Activated T-helper 2 cell treated with anti-CD3 and anti-CD28 coated beads, Interferon-gamma antibody, Interleukin-2, Interleukin-4, amounts not matched to agents 10 μg/mL and 5 μg/mL and 100 μg/mL, durations not matched to agents 14 hours and 24 hours and 36 hours (primary cell): ENCODE results near the gene IQSEC1. TPM values are rescaled to one million over a fixed set of nuclear protein-coding genes. Genes with fewer than 3 reads are reported as not detected.
A peak's percentile ranks its signal among the peaks of the same experiment; 100 is the strongest.

Source experiments
- DNase-seq: peaks from one replicate; pipeline ENCODE4 v3.0.0; 2021; ENCODE audit warnings: low spot score
- H3K27ac Mint-ChIP-seq: one replicate; pipeline ENCODE4 v1.8.0; 2021; ENCODE audit warnings: mixed read lengths
- H3K27me3 Mint-ChIP-seq: one replicate; pipeline ENCODE4 v1.8.0; 2021; ENCODE audit warnings: low read depth, mixed read lengths
- H3K36me3 Mint-ChIP-seq: one replicate; pipeline ENCODE4 v1.8.0; 2021; ENCODE audit warnings: low read depth, mixed read lengths
- H3K4me1 Mint-ChIP-seq: one replicate; pipeline ENCODE4 v1.8.0; 2021; ENCODE audit warnings: low read depth, mixed read lengths
- H3K4me3 Mint-ChIP-seq: one replicate; pipeline ENCODE4 v1.8.0; 2021; ENCODE audit warnings: low read depth, mild to moderate bottlenecking, moderate library complexity, mixed read lengths
- H3K9me3 Mint-ChIP-seq: one replicate; pipeline ENCODE4 v1.8.0; 2021; ENCODE audit warnings: mixed read lengths
- intact Hi-C: fragments of 100-400 bp; cut with micrococcal nuclease; formaldehyde crosslinking; loops from one replicate; pipeline ENCODE4 v1.15.1; 2023
- total RNA-seq: library from RNA; stranded (reverse); gene quantifications from 2 replicates; pipeline ENCODE4 v1.2.3, GENCODE V29; 2022

IQSEC1 gene
- total RNA-seq, 1 donor from 2014 or later = 28.1 TPM

DNA sequence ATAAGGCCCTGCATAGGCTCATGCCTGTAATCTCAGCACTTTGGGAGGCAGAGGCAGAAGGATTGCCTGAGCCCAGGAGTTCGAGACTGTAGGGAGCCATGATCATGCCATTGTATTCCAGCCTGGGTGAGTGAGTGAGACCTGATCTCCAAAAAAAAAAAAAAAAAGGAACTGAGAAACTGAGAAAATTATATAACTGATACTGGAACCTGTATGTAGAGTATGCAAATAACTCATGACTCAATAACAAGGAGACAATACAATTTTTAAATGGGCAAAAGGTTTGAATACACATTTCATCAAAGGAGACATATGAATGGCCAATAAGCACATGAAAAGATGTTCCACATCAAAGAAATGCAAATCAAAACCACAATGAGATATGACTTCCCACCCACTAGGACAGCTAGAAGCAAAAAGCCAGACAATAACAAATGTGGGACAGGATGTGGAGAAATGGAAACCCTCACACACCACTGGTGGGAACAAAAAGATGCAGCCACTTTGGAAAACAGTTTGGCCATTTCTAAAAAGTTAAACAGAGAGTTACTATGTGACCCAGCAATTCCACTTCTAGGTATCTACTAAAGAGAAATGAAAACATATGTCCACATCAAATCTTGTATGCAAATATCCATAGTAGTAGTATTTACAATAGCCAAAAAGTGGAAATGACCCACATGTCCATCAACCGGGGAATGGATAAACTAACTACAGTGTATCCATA, 70.7 kb downstream of the IQSEC1 start:
- H3K4me1 Mint-ChIP-seq = peaks cover 34% of the 10 kb centered on the region
- H3K36me3 Mint-ChIP-seq = peaks cover 30% of the 10 kb centered on the region
- H3K27me3 Mint-ChIP-seq = no peaks in the 10 kb centered on the region
- peak overlapping the region; percentile 42 for H3K27ac Mint-ChIP-seq
- no peak for DNase-seq
- no peak overlapping the region for H3K4me3 Mint-ChIP-seq
- intact Hi-C loops = loop anchor here (1.0 kb wide), 1 partner anchor 9 kb away; no protein-coding TSS in a partner anchor
- H3K9me3 Mint-ChIP-seq = no peaks in the 10 kb centered on the region

DNA sequence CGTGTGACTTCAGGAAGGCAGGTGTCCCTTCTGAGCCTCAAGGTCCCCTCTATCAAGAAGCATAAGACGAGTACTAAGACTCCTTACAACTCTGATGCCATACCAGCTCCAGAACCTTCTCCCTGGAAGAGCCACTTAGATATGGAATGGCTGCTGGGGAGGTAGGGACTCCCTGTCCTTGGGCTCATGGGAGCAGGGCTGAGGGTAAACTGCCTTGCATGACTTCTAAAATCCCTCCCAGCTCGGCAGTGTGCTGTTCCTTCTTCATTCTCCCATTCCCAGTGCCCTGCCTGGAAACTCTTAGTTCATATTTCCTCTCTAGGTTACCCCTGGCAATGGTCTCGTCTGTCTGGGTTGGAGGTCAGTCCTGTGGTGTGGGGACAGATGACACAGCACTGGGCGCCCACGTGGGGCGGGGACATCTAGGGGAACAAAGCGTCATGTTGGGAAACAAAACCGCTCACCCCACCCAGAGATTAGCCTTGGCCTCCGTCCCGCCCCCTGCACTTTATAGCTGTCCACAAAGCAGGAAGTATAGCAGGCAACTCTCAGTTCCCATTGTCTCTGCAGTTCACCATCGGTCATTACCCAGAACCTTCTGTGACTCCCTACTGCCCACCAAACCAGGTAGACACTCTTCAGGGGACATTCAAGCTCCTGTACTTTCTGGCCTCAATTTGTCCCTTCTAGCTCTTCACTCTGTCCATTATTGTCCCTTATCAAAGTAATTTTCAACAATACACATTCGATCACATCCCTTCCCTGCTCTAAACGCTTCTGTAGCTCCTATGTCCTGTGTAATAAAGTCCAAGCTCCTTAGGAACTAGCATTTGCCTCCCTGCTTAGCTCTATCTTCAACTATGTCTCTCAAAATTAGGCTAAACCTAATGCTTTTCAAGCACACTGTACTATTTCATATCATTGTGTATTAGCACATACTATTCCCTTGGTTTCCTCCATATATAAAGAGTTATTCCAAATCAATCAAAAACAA, 73.8 kb downstream of the IQSEC1 start:
- intact Hi-C loops = no loop called here
- no peak overlapping the region for H3K27ac Mint-ChIP-seq
- peaks cover 39% of the 10 kb centered on the region for H3K4me1 Mint-ChIP-seq
- H3K27me3 Mint-ChIP-seq = no peaks in the 10 kb centered on the region
- DNase-seq = no peak
- H3K36me3 Mint-ChIP-seq = peaks cover 48% of the 10 kb centered on the region
- no peaks in the 10 kb centered on the region for H3K9me3 Mint-ChIP-seq
- no peak overlapping the region for H3K4me3 Mint-ChIP-seq

DNA sequence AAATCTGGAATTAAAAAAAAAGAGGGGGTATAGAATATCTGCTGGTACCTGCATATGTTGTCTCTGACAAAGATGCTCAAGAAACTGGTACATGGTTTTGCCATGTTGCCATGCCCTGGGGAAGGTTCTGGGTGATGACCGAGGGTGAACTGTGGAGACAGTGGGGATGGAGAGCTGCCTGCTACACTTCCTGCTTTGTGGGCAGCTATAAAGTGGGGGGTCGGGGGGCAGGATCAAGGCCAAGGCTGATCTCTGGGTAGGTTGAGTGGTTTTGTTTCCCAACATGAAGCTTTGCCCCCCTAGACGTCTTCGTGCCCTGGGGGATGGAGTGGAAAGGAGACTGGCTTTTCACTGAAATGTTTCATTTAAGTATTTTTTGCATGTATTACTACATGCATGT, 74.6 kb downstream of the IQSEC1 start:
- no peak overlapping the region for H3K27ac Mint-ChIP-seq
- H3K4me3 Mint-ChIP-seq = no peak overlapping the region
- H3K4me1 Mint-ChIP-seq = peaks cover 34% of the 10 kb centered on the region
- no peaks in the 10 kb centered on the region for H3K27me3 Mint-ChIP-seq
- H3K9me3 Mint-ChIP-seq = no peaks in the 10 kb centered on the region
- intact Hi-C loops = no loop called here
- peaks cover 48% of the 10 kb centered on the region for H3K36me3 Mint-ChIP-seq
- DNase-seq = no peak

DNA sequence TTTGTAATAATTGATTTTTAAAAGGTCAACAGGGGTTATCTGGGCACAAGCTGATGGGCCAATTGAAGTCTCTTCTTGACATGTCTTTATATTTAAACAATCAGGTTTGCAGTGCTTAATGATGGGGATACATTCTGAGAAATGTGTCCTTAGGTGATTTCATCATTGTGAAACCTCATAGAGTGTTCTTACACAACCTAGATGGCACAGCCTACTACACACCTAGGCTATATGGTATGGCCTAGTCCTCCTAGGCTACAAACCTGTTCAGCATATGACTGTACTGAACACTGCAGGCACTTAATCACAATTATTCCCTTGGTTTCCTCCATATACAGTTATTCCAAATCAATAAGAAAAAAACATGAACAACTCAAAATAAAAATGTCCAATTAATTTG, 75.8 kb downstream of the IQSEC1 start:
- Mint-ChIP-seq H3K27me3 (no peaks in the 10 kb centered on the region), H3K4me3 (no peak overlapping the region), H3K9me3 (no peaks in the 10 kb centered on the region), H3K36me3 (peaks cover 47% of the 10 kb centered on the region), H3K4me1 (peaks cover 22% of the 10 kb centered on the region), H3K27ac (no peak overlapping the region)
- intact Hi-C loops = no loop called here
- DNase-seq = no peak

DNA sequence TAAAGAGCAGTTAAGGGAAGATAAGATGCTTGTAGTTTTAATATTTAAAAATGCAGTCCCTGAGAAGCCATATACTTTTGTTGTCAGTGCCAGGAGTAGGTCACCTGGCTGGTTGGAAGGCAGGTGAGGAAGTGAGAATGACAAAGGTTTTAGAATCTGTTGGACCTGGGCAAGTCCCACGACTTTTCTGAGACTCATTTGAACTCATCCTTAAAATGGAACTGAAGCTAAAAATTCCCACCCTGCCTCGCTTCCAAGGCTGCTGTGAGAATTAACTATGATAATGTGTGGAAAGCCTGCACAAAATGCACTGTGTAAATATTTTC, 77.1 kb downstream of the IQSEC1 start:
- Mint-ChIP-seq H3K4me3 (no peak overlapping the region), H3K36me3 (peaks cover 37% of the 10 kb centered on the region), H3K9me3 (no peaks in the 10 kb centered on the region), H3K27me3 (no peaks in the 10 kb centered on the region), H3K27ac (no peak overlapping the region), H3K4me1 (peaks cover 15% of the 10 kb centered on the region)
- intact Hi-C loops = no loop called here
- DNase-seq = no peak

DNA sequence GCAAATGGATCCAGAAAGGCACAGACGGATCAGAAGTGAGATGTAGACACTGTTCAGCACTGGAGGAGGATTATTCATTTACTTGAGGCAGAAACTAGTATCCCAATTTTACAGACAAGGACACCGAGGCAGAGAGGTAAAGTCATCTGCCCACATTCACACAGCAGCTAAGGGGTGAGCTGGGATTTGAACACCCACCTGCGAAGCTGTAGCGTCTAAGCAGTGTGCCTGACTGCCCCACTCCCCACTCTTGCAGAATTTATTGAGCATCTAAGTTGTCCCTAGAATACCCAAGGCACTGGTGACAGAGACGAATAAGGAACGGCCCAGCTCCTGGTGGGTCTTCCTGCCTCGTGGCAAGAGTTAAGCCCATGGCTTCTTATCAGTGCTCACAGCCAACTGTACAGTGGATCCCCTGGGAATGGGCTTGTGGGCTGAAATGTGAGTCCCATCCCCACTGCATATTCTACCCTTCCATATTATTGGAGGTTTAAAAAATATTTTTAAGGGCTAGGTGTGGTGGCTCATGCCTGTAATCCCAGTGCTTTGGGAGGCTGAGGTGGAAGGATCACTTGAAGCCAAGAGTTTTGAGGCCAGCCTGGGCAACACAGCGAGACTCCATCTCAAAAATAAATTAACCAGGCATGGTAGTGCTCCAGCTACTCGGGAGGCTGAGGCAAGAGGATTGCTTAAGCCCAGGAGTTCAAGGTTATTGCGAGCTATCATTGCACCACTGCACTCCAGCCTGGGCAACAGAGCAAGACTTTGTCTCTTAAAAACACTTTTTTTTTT, 77.6 kb downstream of the IQSEC1 start:
- no peak for DNase-seq
- intact Hi-C loops = loop anchor here (2.0 kb wide), 1 partner anchor 17 kb away; no protein-coding TSS in a partner anchor
- Mint-ChIP-seq H3K9me3 (no peaks in the 10 kb centered on the region), H3K27me3 (no peaks in the 10 kb centered on the region), H3K4me1 (peaks cover 15% of the 10 kb centered on the region), H3K4me3 (peak overlapping the region; percentile 93), H3K27ac (peak overlapping the region; percentile 48), H3K36me3 (peaks cover 35% of the 10 kb centered on the region)

DNA sequence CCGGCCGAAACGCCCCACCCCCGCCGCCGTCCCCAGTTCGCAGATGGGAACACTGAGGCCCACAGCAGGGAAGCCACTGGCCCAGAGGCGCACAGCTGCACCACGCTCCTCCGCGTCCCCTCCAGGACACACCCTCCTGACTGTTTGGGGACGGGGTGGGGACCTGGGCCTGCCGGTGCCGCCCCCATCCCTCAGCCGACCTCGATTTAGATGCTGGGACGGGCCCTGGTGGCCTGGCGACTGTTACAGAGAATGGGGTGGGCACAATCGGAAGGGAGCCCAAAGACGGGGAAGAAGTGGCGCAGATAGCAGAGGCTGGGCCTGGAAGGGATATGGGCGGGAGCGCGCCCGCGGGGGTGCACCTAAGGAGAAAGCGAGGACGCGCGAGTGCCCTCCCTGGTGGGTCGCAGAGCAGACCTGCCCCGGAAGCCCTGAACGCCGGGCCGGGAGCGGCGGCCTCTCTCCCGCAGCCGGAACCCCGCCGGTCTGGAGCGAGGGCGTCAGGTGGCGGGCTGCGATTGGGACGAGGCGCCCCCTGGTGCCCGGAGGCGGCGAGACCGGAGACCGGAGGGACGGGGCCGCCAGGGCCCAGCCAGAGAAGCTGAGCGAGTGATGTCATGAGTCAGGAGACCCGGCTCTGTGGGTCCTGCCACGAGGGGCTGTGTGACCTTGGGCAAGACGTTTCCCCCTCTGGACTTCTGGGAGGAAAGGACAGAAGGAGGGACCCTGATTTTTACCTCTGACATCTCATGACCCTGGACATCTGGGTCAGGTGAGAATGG, 78.4 kb downstream of the IQSEC1 start:
- no peaks in the 10 kb centered on the region for H3K27me3 Mint-ChIP-seq
- no peaks in the 10 kb centered on the region for H3K9me3 Mint-ChIP-seq
- peak overlapping the region; percentile 48 for H3K27ac Mint-ChIP-seq
- peaks cover 13% of the 10 kb centered on the region for H3K4me1 Mint-ChIP-seq
- peak overlapping the region; percentile 93 for H3K4me3 Mint-ChIP-seq
- H3K36me3 Mint-ChIP-seq = peaks cover 29% of the 10 kb centered on the region
- intact Hi-C loops = loop anchor here (2.0 kb wide), 1 partner anchor 18 kb away; no protein-coding TSS in a partner anchor
- peak; percentile 76 for DNase-seq

DNA sequence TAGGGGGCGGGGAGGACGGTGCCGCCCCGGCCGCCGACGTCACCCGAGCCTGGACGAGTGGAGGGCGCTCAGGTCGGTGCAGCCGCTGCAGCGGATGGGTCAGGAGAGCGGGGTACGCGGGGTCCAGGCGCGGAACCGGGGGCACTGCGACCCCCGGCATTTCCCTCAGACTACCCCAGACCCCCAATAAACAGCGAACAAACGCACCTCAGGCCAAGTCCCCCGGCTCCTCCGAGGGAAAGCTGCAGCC, 78.9 kb downstream of the IQSEC1 start:
- Mint-ChIP-seq H3K27me3 (no peaks in the 10 kb centered on the region), H3K36me3 (peaks cover 29% of the 10 kb centered on the region), H3K4me1 (peaks cover 9% of the 10 kb centered on the region), H3K4me3 (peak overlapping the region; percentile 93), H3K27ac (no peak overlapping the region), H3K9me3 (no peaks in the 10 kb centered on the region)
- no peak for DNase-seq
- intact Hi-C loops = loop anchor here (2.0 kb wide), 1 partner anchor 19 kb away; no protein-coding TSS in a partner anchor

DNA sequence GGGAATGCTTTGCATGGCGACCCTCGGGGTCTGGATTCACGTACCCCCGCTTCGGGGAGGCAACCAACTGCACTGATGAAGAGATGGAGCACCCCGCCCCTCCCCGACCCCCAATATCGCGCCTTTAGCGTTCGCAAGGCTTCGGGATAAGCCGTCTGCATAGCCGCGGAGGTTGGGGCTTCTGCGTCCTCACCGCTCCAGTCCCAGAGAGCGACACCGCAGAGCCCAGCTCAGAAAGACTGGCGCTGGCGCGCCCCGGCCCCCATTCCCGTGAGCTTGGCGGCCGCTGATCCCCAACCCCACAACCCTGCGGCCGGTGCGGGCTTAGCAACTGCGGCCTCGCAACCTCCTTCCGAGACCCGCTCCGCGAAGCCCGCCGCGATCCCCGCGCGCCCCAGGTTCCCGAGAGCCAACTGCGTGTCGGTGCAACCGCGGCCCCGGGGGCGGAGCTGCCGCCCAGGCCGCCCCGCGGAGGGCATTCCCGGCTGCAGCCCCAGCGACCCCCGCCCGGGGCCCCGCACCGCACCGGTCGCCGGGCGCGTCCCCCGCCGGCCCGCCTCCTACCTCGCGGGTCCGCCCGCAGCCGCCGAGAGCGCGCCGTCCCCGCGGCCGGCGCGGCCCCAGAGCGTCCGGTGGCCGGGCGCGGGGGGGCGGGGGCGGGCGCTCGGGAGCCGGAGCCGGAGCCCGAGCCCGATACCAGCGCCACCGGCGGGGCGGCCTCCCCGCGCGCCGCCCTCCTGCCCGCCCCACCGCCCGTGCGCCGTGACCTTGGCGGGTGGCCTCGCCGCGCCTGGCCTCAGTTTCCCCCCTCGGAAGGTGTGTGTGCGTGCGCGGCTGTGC, 79.5 kb downstream of the IQSEC1 start:
- Mint-ChIP-seq H3K36me3 (peaks cover 26% of the 10 kb centered on the region), H3K4me1 (peaks cover 10% of the 10 kb centered on the region), H3K4me3 (peak overlapping the region; percentile 93), H3K9me3 (no peaks in the 10 kb centered on the region), H3K27me3 (no peaks in the 10 kb centered on the region), H3K27ac (no peak overlapping the region)
- intact Hi-C loops = loop anchor here (2.0 kb wide), 1 partner anchor 19 kb away; no protein-coding TSS in a partner anchor
- no peak for DNase-seq

DNA sequence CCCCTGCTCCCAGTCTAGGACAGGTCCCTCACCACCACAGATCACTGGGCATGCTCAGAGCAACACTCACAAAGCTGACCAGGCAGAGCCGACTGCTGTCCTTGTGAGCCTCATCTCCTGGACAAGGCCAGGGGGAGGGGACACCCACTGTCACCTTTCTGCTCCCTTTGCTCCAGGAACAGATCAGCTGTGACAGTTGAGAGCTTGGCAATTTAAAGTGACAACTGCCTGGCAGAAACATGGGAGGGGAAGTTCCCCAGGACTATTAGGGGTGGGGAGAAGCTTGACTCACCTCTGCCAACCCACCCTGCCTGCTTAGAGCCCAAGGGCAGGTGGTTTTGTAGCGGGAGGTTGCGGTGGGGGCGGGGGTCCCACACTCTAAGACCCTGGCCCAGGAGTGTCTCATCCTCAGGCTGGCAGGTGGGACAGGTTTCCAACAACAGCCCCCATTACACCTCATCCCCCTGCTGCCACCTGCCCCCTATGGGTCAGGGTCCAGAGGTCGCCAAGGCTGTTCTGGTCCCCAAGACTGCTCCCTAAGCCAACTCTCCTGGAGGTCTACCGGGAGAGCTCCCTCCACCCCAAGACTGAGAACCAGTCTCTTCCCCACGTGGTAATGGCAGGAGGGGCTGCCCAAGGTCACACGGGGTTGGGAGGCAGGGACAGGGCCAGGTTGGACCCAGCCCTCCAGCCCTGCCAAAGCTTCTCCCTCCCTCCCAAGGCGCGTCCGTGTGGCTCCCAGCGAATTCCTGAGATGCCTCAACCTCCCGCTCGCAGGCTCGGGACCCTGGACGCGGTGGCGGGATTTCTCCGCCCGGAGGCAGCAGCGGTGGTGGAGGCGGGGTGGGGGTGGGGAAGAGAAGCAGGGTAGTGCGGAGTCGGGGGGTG, 80.4 kb downstream of the IQSEC1 start:
- Mint-ChIP-seq H3K36me3 (peaks cover 19% of the 10 kb centered on the region), H3K4me3 (peak overlapping the region; percentile 60), H3K27me3 (no peaks in the 10 kb centered on the region), H3K4me1 (peaks cover 12% of the 10 kb centered on the region), H3K27ac (no peak overlapping the region), H3K9me3 (no peaks in the 10 kb centered on the region)
- intact Hi-C loops = no loop called here
- DNase-seq = no peak

DNA sequence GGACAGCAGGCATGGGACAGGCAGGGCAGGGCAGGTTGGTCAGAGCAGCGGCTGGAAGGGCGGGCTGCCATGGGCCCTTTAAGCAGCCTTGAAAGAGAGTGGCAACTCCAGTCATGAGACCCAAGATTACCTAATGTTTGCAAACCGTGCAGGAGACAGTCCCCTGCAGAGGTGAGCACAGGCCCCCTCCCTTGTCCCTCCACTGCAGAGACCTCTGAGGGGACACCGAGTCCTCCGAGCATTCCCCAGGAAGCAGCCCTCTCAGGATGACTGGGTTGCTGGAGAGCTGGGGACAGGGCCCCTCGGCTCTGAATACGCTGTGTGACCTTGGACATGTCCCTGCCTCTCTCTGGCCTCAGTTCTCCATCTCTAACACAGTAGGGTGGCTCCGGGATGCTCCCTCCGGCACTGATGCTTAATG, 81.4 kb downstream of the IQSEC1 start:
- H3K4me1 Mint-ChIP-seq = peaks cover 12% of the 10 kb centered on the region

More for the DNA sequence above, 81.4 kb downstream of the IQSEC1 start:
- H3K27ac Mint-ChIP-seq = no peak overlapping the region
- H3K36me3 Mint-ChIP-seq = peaks cover 18% of the 10 kb centered on the region
- no peak for DNase-seq
- H3K27me3 Mint-ChIP-seq = no peaks in the 10 kb centered on the region
- H3K9me3 Mint-ChIP-seq = no peaks in the 10 kb centered on the region
- peak overlapping the region; percentile 13 for H3K4me3 Mint-ChIP-seq
- intact Hi-C loops = no loop called here
